H7 (cell line): Measurements from ENCODE around the gene TTC7B. TPM values are rescaled to one million over a fixed set of nuclear protein-coding genes. Genes with fewer than 3 reads are reported as not detected.
"Not testable (repeated sequence)": the region's sequence is repeated elsewhere in the genome, so short reads cannot be mapped to it uniquely, and the experiment has no call there.

Experiments used
- DNase-seq: peaks from one replicate; pipeline ENCODE4 v3.0.0; 2012
- H3K27me3 ChIP-seq: 2 replicates; pipeline ENCODE4 v1.6.0; 2011; ENCODE audit warnings: mild to moderate bottlenecking, low read length; ENCODE audit not compliant: control insufficient read depth, insufficient read depth
- H3K36me3 ChIP-seq: replicated peaks from 2 replicates; pipeline ENCODE4 v1.5.1; 2011; ENCODE audit warnings: low read length; ENCODE audit not compliant: control insufficient read depth, insufficient read depth
- H3K4me3 ChIP-seq: 2 replicates; pipeline ENCODE4 v1.5.1; 2011; ENCODE audit warnings: low read depth, mild to moderate bottlenecking, control low read depth, low read length, moderate library complexity; ENCODE audit not compliant: insufficient read depth
- total RNA-seq: library from RNA; depleted of rRNA; stranded (reverse); fragments of >200 nt; shearing (Covaris generic); gene quantifications from 2 replicates; pipeline ENCODE4 v1.2.3, GENCODE V29; 2014

The TTC7B gene
- total RNA-seq, 1 experiment from 2014 or later: 27.4 TPM

- no peaks in the 10 kb centered on the region for H3K36me3 ChIP-seq
- no peak overlapping the region for H3K4me3 ChIP-seq
- DNase-seq: no peak
- H3K27me3 ChIP-seq: no peaks in the 10 kb centered on the region
Measured at GRCh38 chr14:90531497-90531896, 284.7 kb downstream of the TTC7B start.

- Histone ChIP-seq H3K36me3 (no peaks in the 10 kb centered on the region), H3K4me3 (no peak overlapping the region), H3K27me3 (no peaks in the 10 kb centered on the region)
- DNase-seq: no peak
Measured at GRCh38 chr14:90530523-90530922, 285.7 kb downstream of the TTC7B start.

GRCh38 chr14:90527978-90528377 is 288.3 kb downstream of the TTC7B start:
- no peak for DNase-seq
- H3K27me3 ChIP-seq: no peaks in the 10 kb centered on the region
- no peak overlapping the region for H3K4me3 ChIP-seq
- H3K36me3 ChIP-seq: no peaks in the 10 kb centered on the region

- not testable (repeated sequence) for H3K36me3 ChIP-seq, H3K4me3 ChIP-seq, DNase-seq, H3K27me3 ChIP-seq
Measured at GRCh38 chr14:90526536-90526935, 289.7 kb downstream of the TTC7B start.

- H3K4me3 ChIP-seq, H3K27me3 ChIP-seq, H3K36me3 ChIP-seq, DNase-seq: not testable (repeated sequence)
Measured at GRCh38 chr14:90525353-90526028, 290.7 kb downstream of the TTC7B start.

- no peaks in the 10 kb centered on the region for H3K27me3 ChIP-seq
- no peak for DNase-seq
- no peaks in the 10 kb centered on the region for H3K36me3 ChIP-seq
- no peak overlapping the region for H3K4me3 ChIP-seq
Measured at GRCh38 chr14:90523961-90524875, 292.0 kb downstream of the TTC7B start.

- no peak overlapping the region for H3K4me3 ChIP-seq
- H3K36me3 ChIP-seq: no peaks in the 10 kb centered on the region
- no peak for DNase-seq
- no peaks in the 10 kb centered on the region for H3K27me3 ChIP-seq
Measured at GRCh38 chr14:90523544-90523943, 292.7 kb downstream of the TTC7B start.

GRCh38 chr14:90522571-90523191 is 293.5 kb downstream of the TTC7B start:
- Histone ChIP-seq H3K27me3 (no peaks in the 10 kb centered on the region), H3K36me3 (no peaks in the 10 kb centered on the region), H3K4me3 (no peak overlapping the region)
- DNase-seq: no peak

GRCh38 chr14:90521930-90522483 is 294.2 kb downstream of the TTC7B start:
- H3K27me3 ChIP-seq: no peaks in the 10 kb centered on the region
- H3K36me3 ChIP-seq: no peaks in the 10 kb centered on the region
- no peak overlapping the region for H3K4me3 ChIP-seq
- DNase-seq: no peak

GRCh38 chr14:90521084-90521929 is 294.9 kb downstream of the TTC7B start:
- H3K4me3 ChIP-seq: no peak overlapping the region
- no peaks in the 10 kb centered on the region for H3K36me3 ChIP-seq
- DNase-seq: no peak
- no peaks in the 10 kb centered on the region for H3K27me3 ChIP-seq

GRCh38 chr14:90520326-90520725 is 295.9 kb downstream of the TTC7B start:
- H3K4me3 ChIP-seq: no peak overlapping the region
- DNase-seq: no peak
- no peaks in the 10 kb centered on the region for H3K36me3 ChIP-seq
- no peaks in the 10 kb centered on the region for H3K27me3 ChIP-seq

- no peak overlapping the region for H3K4me3 ChIP-seq
- no peak for DNase-seq
- no peaks in the 10 kb centered on the region for H3K36me3 ChIP-seq
- H3K27me3 ChIP-seq: no peaks in the 10 kb centered on the region
Measured at GRCh38 chr14:90519262-90519920, 296.8 kb downstream of the TTC7B start.

GRCh38 chr14:90518941-90519256 is 297.3 kb downstream of the TTC7B start:
- Histone ChIP-seq H3K27me3 (no peaks in the 10 kb centered on the region), H3K4me3 (no peak overlapping the region), H3K36me3 (no peaks in the 10 kb centered on the region)
- peak; percentile 92 for DNase-seq
